HEK293T (cell line): ENCODE measurements around the gene CPEB1.

ENCODE experiments used
- ARNT ChIP-seq: fragments of 450-650 bp; IDR thresholded peaks from 2 replicates; pipeline ENCODE4 v1.6.1; 2017; ENCODE audit warnings: mild to moderate bottlenecking
- BHLHE40 ChIP-seq: fragments of 450-650 bp; IDR thresholded peaks from 2 replicates; pipeline ENCODE4 v1.6.1; 2016; ENCODE audit warnings: mild to moderate bottlenecking, moderate library complexity, borderline replicate concordance
- CTBP1 ChIP-seq: fragments of 450-650 bp; IDR thresholded peaks from 2 replicates; pipeline ENCODE4 v1.6.1; 2016; ENCODE audit warnings: borderline replicate concordance
- ELF4 ChIP-seq: fragments of 450-650 bp; IDR thresholded peaks from 2 replicates; pipeline ENCODE4 v1.6.1; 2017; ENCODE audit warnings: antibody characterized with exemption
- FOXA1 ChIP-seq: fragments of 450-650 bp; IDR thresholded peaks from 2 replicates; pipeline ENCODE4 v1.6.1; 2016; ENCODE audit warnings: mild to moderate bottlenecking
- FOXK2 ChIP-seq: fragments of 450-650 bp; IDR thresholded peaks from 2 replicates; pipeline ENCODE4 v1.6.1; 2016; ENCODE audit warnings: mild to moderate bottlenecking
- FOXM1 ChIP-seq: fragments of 450-650 bp; IDR thresholded peaks from 2 replicates; pipeline ENCODE4 v1.6.1; 2017; ENCODE audit warnings: mild to moderate bottlenecking, borderline replicate concordance
- HDGF ChIP-seq: fragments of 450-650 bp; IDR thresholded peaks from 2 replicates; pipeline ENCODE4 v1.6.1; 2017; ENCODE audit warnings: antibody characterized with exemption, borderline replicate concordance
- NFRKB ChIP-seq: fragments of 450-650 bp; IDR thresholded peaks from 2 replicates; pipeline ENCODE4 v1.6.1; 2016; ENCODE audit warnings: mild to moderate bottlenecking, moderate library complexity
- SP1 ChIP-seq: fragments of 450-650 bp; IDR thresholded peaks from 2 replicates; pipeline ENCODE4 v1.6.1; 2017
- ZNF384 ChIP-seq: fragments of 450-650 bp; IDR thresholded peaks from 2 replicates; pipeline ENCODE4 v1.6.1; 2016

DNA sequence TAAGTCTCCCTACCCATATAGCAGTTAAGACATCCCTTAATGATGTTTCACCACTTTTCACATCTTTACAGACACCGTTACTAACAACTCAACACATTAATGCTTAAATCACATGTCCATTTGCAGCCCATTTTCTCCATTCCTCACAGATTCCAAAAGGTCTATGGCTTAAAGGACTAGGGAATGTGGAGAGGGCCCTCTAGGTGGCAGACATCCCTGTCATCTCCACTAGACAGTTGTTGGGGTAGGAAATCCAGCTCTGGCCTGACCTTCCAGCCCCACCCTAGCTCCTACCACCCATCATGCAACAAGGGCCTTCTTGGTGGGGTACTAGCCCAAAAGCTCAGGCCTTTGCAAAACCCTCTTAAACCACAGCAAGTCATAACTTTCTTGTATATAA, 25.2 kb downstream of the CPEB1 start:
- TF ChIP-seq FOXK2, result no peak
- no peak for TF ChIP-seq BHLHE40
- TF ChIP-seq HDGF, result no peak
- TF ChIP-seq ARNT, result no peak
- TF ChIP-seq ELF4, result no peak
- TF ChIP-seq FOXM1, result no peak
- no peak for TF ChIP-seq NFRKB
- no peak for TF ChIP-seq ZNF384
- TF ChIP-seq SP1, result no peak
- TF ChIP-seq FOXA1, result no peak
- TF ChIP-seq CTBP1, result no peak
